Naive B cell (primary cell): ENCODE measurements around the gene ZC3H7A. TPM values are rescaled to one million over a fixed set of nuclear protein-coding genes. Genes with fewer than 3 reads are reported as not detected.
A peak's percentile ranks its signal among the peaks of the same experiment; 100 is the strongest.

ENCODE experiments used
- ATAC-seq, 2 donors: fragments of 150-1000 bp; cut with Tn5 transposase; 2 replicates each; pipeline ENCODE4 v1.10.0; 2021; ENCODE audit warnings: low read depth in 2 of 2, mild to moderate bottlenecking in 2 of 2, moderate library complexity in 2 of 2
- DNase-seq: peaks from one replicate; pipeline ENCODE4 v3.0.0; 2022
- H3K27ac Mint-ChIP-seq, 6 donors: one replicate each; pipeline ENCODE4 v1.8.0; 2020 to 2022; ENCODE audit warnings: mild to moderate bottlenecking in 6 of 6, mixed read lengths in 6 of 6, moderate library complexity in 5 of 6, inconsistent platforms in 2 of 6
- H3K27me3 Mint-ChIP-seq, 3 donors: one replicate each; pipeline ENCODE4 v1.8.0; 2021 to 2022; ENCODE audit warnings: mixed read lengths in 3 of 3, mild to moderate bottlenecking in 1 of 3
- H3K36me3 Mint-ChIP-seq, 2 donors: one replicate each; pipeline ENCODE4 v1.8.0; 2020 to 2022; ENCODE audit warnings: mixed read lengths in 2 of 2, inconsistent platforms in 1 of 2, mild to moderate bottlenecking in 1 of 2
- H3K4me1 Mint-ChIP-seq, 3 donors: one replicate each; pipeline ENCODE4 v1.8.0; 2020 to 2022; ENCODE audit warnings: mixed read lengths in 3 of 3, inconsistent platforms in 1 of 3, mild to moderate bottlenecking in 1 of 3, moderate library complexity in 1 of 3
- H3K4me3 Mint-ChIP-seq, 8 donors: one replicate each; pipeline ENCODE4 v1.8.0; 2020 to 2022; ENCODE audit warnings: mild to moderate bottlenecking in 8 of 8, mixed read lengths in 8 of 8, moderate library complexity in 8 of 8, inconsistent platforms in 2 of 8
- H3K9me3 Mint-ChIP-seq, 7 donors: one replicate each; pipeline ENCODE4 v1.8.0; 2020 to 2022; ENCODE audit warnings: mixed read lengths in 7 of 7, mild to moderate bottlenecking in 5 of 7, inconsistent platforms in 2 of 7, moderate library complexity in 1 of 7
- polyA plus RNA-seq, 6 donors: library from polyadenylated mRNA; unstranded; fragments of 300-500 nt; fragmentation: Illumina TruSeq; gene quantifications; one replicate each; pipeline ENCODE4 v1.2.3, GENCODE V29; 2021; ENCODE audit warnings: low read depth in 6 of 6

ZC3H7A gene
- polyA plus RNA-seq, 6 donors from 2014 or later = 20.7 to 38.4 (median 32.0) TPM

DNA sequence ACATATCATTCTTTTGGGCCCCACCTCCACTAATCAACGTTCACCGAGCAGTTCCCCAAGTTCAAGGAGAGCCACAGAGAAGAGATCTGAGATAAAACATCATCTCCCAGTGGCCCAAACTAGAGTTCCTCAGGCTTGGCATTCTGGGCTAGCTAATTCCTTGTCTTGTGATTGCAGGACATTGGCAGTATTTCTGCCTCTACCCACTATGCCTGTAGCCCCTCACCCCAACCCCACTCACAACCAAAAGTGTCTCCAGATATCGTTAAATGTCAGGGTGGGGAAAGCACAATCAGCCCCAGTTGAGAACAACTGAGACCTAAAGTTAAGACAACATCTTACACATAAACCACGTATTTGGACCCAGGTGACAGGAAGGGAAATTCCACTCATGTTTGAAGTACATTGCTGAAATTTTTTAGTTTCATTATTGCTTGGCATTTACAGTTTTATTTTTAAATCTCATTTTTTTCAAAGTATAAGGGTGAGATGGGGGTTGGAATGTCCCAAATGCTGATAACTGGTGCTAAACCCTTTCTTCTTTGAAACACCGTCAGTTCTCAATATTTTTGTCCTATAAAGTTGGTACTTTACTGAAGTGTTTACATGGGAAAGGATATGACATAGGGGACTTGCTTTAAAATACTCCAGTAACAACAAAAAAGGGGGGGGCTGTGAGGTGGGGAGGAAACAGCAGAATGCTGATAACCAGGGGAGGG lies 13.6 kb downstream of the ZC3H7A start:
- ATAC-seq = peak; percentile 86 to 87

DNA sequence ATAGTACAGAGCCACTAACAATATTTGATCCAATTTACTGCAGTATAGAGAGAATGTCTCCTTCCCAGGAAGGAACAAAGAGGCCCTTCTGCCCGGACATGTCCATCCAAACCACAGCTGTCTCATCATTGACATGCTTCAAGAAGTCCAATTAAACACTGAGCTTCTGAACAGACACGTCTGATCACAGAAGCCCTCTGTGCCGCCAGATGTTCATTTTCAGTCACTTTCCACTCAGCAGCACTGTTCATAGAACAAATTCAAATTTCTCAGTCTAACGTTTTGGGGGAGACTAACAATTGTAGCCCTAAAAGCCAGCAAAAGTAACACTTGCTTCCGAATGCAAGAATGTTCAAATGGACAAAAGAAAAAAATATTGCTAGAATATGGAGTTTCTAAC lies 15.3 kb downstream of the ZC3H7A start:
- peaks cover 21 to 49% (median 34%) of the 10 kb centered on the region in 3 donors for H3K4me1 Mint-ChIP-seq
- H3K9me3 Mint-ChIP-seq = no peaks in the 10 kb centered on the region
- peak overlapping the region in 6 of 8 donors; percentile 11 to 83 (median 56) for H3K4me3 Mint-ChIP-seq
- no peaks in the 10 kb centered on the region for H3K27me3 Mint-ChIP-seq
- ATAC-seq = no peak
- peak overlapping the region; percentile 87 to 100 (median 96) for H3K27ac Mint-ChIP-seq
- no peak for DNase-seq
- no peaks in the 10 kb centered on the region for H3K36me3 Mint-ChIP-seq

More for the DNA sequence above, 13.6 kb downstream of the ZC3H7A start:
- Mint-ChIP-seq H3K9me3 (no peaks in the 10 kb centered on the region), H3K4me1 (peaks cover 31 to 60% (median 43%) of the 10 kb centered on the region in 3 donors), H3K27ac (peak overlapping the region; percentile 97 to 100 (median 99)), H3K36me3 (no peaks in the 10 kb centered on the region), H3K27me3 (no peaks in the 10 kb centered on the region), H3K4me3 (peak overlapping the region; percentile 61 to 89 (median 82))
- peak; percentile 69 for DNase-seq

DNA sequence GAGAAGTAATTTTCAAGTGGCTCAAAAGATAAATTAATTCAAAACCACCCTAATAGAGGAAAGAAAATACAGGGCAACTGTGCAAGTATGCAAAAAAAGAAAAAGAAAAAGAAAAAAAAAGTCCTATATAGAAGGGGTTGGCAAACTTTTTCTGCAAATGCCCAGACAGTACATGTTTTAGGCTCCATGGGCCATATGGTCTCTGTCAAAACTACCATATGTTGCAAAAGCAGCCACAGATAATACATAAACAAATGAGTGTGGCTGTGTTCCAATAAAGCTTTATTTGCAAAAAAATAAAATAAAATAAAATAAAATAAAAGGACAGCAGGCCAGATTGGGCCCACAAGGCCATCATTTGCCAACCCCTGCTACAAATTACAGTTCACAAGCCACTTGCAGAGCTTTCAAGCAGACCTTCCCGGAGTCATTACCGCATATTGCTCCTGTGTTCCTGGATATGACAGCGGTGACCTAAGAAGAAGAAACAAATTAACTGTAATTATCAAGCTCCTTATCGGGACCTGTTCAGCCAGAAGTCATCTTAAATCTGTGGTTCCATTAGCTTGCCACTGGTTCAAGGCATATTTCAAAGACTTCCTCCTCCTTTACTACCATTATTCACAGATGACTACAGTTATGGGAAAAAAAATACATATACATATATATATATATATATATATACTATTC lies 15.9 kb downstream of the ZC3H7A start:
- Mint-ChIP-seq H3K9me3 (no peaks in the 10 kb centered on the region), H3K27me3 (no peaks in the 10 kb centered on the region), H3K27ac (peak overlapping the region in 4 of 6 donors; percentile 87 to 100 (median 92)), H3K4me3 (peak overlapping the region in 1 of 8 donors; percentile 82), H3K4me1 (peaks cover 14 to 45% (median 29%) of the 10 kb centered on the region in 3 donors), H3K36me3 (no peaks in the 10 kb centered on the region)
- no peak for ATAC-seq
- DNase-seq = no peak

DNA sequence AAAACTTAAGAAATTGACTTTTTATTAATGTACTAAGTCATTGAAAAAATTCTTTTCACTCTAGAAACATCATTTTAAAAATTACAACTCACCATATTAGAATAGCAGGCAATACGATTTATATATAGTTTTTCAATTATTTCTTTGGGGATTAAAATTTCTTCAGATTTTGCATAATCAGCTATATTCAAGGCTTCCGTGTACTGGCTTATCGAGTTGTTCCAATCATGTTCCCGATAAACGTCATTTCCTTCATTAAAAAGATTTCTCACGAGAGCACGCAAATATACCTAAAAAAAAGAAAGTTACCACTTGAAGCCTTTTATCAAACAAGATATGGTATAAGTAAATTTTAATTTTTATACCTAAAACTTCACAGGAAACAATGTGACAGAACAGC lies 18.0 kb downstream of the ZC3H7A start:
- DNase-seq (no peak), ATAC-seq (no peak)
- Mint-ChIP-seq H3K4me1 (peaks cover 14 to 26% (median 24%) of the 10 kb centered on the region in 3 donors), H3K4me3 (no peak overlapping the region), H3K27ac (no peak overlapping the region), H3K9me3 (no peaks in the 10 kb centered on the region), H3K27me3 (no peaks in the 10 kb centered on the region), H3K36me3 (no peaks in the 10 kb centered on the region)

DNA sequence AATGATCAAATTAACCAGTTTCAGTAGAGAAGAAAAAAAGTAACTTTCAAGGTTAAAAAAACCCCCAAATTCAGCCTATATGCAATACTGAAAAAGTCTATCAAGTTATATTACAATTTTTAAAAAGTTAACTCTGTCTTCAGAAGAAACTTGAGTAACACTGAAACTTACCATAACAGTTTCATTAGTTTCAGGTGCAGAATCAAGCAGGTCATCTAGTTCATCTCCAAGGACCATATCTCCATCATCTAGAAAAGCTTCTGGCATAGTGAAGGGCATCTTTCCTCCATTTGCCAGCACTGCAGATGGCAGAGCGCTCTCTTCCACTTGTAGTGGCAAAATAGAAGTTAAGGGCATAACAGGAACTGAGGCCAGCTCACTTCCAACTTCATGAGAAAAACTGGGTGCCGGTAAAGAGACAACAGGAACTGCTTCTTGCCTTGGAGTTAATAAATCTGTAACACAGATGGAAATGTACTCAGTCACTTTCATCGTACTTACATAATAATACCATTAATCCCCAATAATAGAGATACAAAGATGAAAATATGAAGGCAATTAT lies 22.9 kb downstream of the ZC3H7A start:
- Mint-ChIP-seq H3K4me3 (no peak overlapping the region), H3K36me3 (peaks cover 4 to 6% of the 10 kb centered on the region in 2 donors), H3K4me1 (peaks cover 14 to 16% (median 14%) of the 10 kb centered on the region in 3 donors), H3K27ac (peak overlapping the region in 2 of 6 donors; percentile 53 to 54), H3K9me3 (no peaks in the 10 kb centered on the region), H3K27me3 (no peaks in the 10 kb centered on the region)
- no peak for ATAC-seq
- no peak for DNase-seq

DNA sequence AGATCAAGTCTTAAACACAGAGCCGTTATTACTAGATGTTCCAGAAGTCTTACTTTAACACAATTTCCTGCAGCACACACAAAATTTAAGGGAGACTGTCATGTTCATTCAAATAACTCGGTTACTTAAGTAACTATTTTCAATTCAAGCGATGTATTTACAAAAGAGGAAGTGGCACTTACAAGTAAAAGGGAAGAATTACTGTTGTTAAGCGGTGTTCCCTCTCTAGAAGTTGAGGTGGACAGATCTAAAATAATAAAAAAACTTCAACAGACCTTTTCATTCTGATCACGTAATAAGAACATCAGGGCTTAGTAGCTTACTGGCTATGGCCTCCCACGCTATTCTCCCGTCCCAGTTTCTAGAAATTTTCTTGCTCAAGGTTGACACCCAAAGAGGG lies 28.2 kb downstream of the ZC3H7A start:
- Mint-ChIP-seq H3K27me3 (no peaks in the 10 kb centered on the region), H3K9me3 (no peaks in the 10 kb centered on the region), H3K27ac (peak overlapping the region; percentile 72 to 95 (median 79)), H3K4me1 (peaks cover 28 to 35% (median 31%) of the 10 kb centered on the region in 3 donors), H3K4me3 (peak overlapping the region; percentile 0 to 84 (median 67)), H3K36me3 (peaks cover 6 to 16% of the 10 kb centered on the region in 2 donors)
- peak; percentile 57 for DNase-seq
- peak; percentile 91 for ATAC-seq

DNA sequence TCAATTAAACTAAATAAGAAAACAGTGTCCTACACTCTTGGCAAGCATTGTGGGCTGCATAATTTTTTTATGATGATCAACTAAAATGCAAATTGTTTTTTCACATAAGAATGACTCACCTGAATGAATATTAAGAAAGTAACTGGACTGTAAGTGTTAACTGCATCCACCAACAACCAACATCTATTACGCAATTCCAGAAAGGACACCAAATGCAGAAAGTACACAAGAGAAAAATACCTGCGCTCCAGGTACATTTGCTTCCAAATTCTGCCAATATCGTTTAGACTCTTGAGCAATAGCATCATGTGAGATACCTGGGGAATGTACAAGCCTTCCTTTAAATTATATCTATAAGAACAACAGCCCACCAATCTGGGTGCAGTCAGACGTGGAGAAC lies 34.6 kb downstream of the ZC3H7A start:
- ATAC-seq (no peak), DNase-seq (no peak)
- peak overlapping the region in 1 of 6 donors; percentile 26 for H3K27ac Mint-ChIP-seq
- H3K4me3 Mint-ChIP-seq = no peak overlapping the region
- peaks cover 12 to 23% (median 18%) of the 10 kb centered on the region in 3 donors for H3K4me1 Mint-ChIP-seq
- no peaks in the 10 kb centered on the region for H3K27me3 Mint-ChIP-seq
- peaks cover 31 to 34% of the 10 kb centered on the region in 2 donors for H3K36me3 Mint-ChIP-seq
- H3K9me3 Mint-ChIP-seq = no peaks in the 10 kb centered on the region

DNA sequence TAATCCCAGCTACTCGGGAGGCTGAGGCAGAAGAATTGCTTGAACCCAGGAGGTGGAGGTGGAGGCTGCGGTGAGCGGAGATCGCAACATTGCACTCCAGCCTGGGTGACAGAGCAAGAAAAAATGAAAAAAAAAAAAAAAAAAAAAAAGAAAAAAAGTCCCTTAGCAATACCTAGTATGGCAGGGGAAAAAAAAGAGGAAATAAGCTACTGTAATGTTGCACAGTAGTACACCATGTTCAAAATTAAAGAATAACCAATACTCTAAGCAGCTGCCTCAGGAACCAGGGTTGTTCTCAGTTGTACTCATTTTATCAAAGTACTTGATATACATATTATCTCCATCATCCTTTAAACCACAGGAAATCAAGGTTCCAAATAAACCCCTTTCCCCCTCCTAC lies 37.1 kb downstream of the ZC3H7A start:
- ATAC-seq (peak; percentile 98 to 99), DNase-seq (peak; percentile 29)
- Mint-ChIP-seq H3K4me3 (no peak overlapping the region), H3K9me3 (no peaks in the 10 kb centered on the region), H3K27ac (peak overlapping the region in 5 of 6 donors; percentile 69 to 91 (median 79)), H3K27me3 (no peaks in the 10 kb centered on the region), H3K36me3 (peaks cover 37 to 44% of the 10 kb centered on the region in 2 donors), H3K4me1 (peaks cover 9 to 15% (median 10%) of the 10 kb centered on the region in 3 donors)

DNA sequence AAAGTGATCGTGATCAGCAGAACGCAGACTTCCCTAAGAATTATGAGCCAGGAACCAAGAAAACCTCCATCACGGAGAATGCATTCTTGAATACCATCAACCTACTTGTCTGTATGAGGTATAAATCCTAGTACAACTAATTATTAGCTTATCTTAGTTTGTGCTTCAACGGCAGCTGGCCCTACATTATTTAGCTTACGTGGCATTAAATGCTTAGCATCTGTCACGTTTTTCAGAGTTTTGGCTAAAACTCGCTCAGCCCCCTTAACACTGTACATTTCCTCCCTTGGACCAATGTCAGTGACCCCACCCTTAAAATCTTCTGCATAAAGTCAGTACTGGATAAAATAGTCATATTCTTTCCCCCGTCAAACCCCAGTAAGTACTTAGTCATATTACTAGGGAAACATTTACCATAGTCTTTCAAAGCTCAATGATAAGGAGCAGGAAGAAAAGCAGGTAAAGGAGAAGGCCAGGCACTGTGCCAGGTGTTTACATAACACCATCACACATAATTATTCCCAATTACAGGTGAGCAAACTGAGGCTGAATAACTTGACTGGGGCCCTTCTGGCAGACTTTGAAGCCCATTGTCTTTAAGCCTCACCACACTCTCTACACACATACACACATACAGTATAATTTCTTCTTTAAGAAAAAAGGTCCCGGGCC lies 37.8 kb downstream of the ZC3H7A start:
- peak overlapping the region in 2 of 6 donors; percentile 69 to 83 for H3K27ac Mint-ChIP-seq
- H3K36me3 Mint-ChIP-seq = peaks cover 32 to 47% of the 10 kb centered on the region in 2 donors
- no peaks in the 10 kb centered on the region for H3K27me3 Mint-ChIP-seq
- DNase-seq (no peak), ATAC-seq (no peak)
- no peaks in the 10 kb centered on the region for H3K9me3 Mint-ChIP-seq
- H3K4me3 Mint-ChIP-seq = no peak overlapping the region
- H3K4me1 Mint-ChIP-seq = peaks cover 9 to 15% (median 11%) of the 10 kb centered on the region in 3 donors

DNA sequence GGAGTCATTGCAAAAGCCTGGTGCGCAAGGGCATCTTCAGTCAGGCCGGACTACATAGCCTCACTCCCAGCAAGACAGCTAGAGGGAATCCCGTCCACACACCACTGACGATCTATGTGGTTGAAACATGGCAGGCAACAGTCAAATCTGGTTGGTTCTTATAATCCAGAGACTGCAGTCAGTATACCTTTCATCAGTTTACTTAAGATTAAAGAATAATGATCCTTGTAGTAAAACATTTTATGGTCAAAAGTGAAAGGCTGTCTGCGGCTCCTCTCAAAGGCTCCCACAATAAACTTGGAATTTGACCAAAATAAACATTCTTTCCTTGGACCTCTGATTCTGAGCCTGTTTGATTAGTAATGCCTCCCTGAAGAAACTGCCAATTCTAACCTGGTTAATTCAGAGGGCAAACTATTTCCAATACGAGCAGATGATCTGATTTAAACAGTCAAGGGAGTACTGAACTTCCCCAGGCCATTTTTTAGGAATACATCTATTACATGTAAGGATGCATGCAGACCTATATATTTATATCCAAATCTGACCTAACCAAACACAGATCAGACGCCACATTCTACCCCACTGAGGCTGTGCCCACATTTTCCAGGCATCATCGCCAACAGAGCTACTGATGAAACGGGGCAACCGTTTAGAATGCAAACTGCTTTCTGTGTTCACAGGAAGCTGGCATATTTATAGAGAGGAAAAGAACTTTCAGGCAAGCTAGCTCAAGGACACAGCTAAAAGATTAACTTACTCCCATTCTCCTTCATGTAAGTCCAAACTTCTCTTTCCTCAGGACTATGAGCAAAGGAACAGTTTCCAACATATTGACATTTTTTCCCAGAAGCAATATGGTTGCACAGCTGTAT lies 39.1 kb downstream of the ZC3H7A start:
- peaks cover 9 to 16% (median 15%) of the 10 kb centered on the region in 3 donors for H3K4me1 Mint-ChIP-seq
- H3K27me3 Mint-ChIP-seq = no peaks in the 10 kb centered on the region
- H3K36me3 Mint-ChIP-seq = peaks cover 29 to 51% of the 10 kb centered on the region in 2 donors
- no peak overlapping the region for H3K4me3 Mint-ChIP-seq
- peak overlapping the region in 1 of 6 donors; percentile 84 for H3K27ac Mint-ChIP-seq
- DNase-seq (no peak), ATAC-seq (no peak)
- H3K9me3 Mint-ChIP-seq = no peaks in the 10 kb centered on the region

DNA sequence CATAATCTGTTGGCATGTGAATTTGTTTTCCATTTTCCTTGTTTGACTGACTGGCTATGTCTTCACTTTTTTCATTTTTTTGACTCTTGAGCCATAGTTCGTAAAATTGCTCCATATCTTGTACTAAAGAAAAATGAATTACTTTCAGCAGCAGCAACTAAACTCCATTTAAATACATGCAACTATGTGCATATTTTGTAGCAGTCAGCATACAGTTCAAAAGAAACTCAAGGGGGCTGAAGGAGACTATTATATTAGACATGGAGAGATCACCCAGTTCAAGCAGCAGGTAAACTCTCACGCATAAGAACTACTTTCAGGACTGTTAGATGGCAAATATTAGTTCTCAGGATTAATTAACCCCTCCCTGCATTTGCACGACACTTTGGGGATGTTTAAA lies 40.8 kb downstream of the ZC3H7A start:
- Mint-ChIP-seq H3K4me3 (no peak overlapping the region), H3K4me1 (peaks cover 9 to 15% (median 15%) of the 10 kb centered on the region in 3 donors), H3K27ac (peak overlapping the region in 1 of 6 donors; percentile 4), H3K27me3 (no peaks in the 10 kb centered on the region), H3K9me3 (no peaks in the 10 kb centered on the region), H3K36me3 (peaks cover 20 to 43% of the 10 kb centered on the region in 2 donors)
- no peak for ATAC-seq
- no peak for DNase-seq

DNA sequence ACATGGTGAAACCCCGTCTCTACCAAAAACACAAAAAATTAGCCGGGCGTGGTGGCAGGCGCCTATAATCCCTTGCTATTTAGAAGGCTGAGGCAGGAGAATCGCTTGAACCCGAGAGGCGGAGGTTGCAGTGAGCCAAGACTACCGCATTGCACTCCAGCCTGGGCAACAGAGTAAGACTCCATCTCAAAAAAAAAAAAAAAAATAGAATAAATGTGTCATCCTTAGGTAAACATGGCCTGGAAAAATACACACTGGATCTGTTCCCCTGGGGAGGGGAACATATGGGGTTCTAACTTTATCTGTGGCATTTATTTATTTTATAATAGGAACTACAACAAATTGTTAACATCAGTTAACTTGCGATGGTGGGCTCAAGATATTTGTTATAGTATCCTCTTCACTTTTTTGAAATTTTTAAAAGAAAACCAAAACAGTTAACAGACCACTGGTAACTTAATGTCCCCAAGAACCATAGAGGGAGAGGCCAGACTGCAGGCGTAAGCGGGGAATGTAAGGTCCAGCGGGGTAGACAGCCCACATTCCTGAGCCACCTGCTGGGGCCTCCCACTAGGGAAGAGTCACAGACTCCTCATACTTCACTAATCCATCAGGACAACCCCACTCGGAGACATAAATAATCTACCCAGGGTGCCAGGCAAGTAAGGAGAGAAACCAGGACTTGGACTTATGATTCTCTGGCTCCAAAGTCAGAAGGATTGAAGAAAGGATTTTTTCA lies 41.9 kb downstream of the ZC3H7A start:
- H3K4me3 Mint-ChIP-seq = no peak overlapping the region
- H3K4me1 Mint-ChIP-seq = peaks cover 2 to 10% (median 9%) of the 10 kb centered on the region in 3 donors
- H3K27me3 Mint-ChIP-seq = no peaks in the 10 kb centered on the region
- DNase-seq (no peak), ATAC-seq (no peak)
- no peaks in the 10 kb centered on the region for H3K9me3 Mint-ChIP-seq
- H3K27ac Mint-ChIP-seq = peak overlapping the region in 1 of 6 donors; percentile 55
- peaks cover 27 to 45% of the 10 kb centered on the region in 2 donors for H3K36me3 Mint-ChIP-seq
